ENCODE measurements around the gene GREB1.
A peak's percentile ranks its signal among the peaks of the same experiment; 100 is the strongest.

Gene GREB1

GRCh38 chr2:11539317-11540147, 5.7 kb downstream of the GREB1 start (continued):
- TF ChIP-seq SETDB1 (IDR thresholded peaks at IDR 0.05; ENCODE audit: insufficient read length, low read length) (no peak), PRDM2 (tag by site-specific recombination; IDR thresholded peaks at IDR 0.05; ENCODE audit: borderline replicate concordance) (no peak), ZNF791 (tag by site-specific recombination; IDR thresholded peaks at IDR 0.05) (no peak), PRDM4 (tag by site-specific recombination; IDR thresholded peaks at IDR 0.05) (no peak), ZNF433 (tag by site-specific recombination; IDR thresholded peaks at IDR 0.05; ENCODE audit: low read depth) (no peak), ZNF658 (tag by site-specific recombination; IDR thresholded peaks at IDR 0.05) (no peak), SALL2 (tag by site-specific recombination; IDR thresholded peaks at IDR 0.05; ENCODE audit: borderline replicate concordance) (no peak), ZNF202 (tag by site-specific recombination; IDR thresholded peaks at IDR 0.05; ENCODE audit: borderline replicate concordance) (no peak), ZNF449 (tag by site-specific recombination; IDR thresholded peaks at IDR 0.05) (peak; percentile 89), ZNF138 (tag by site-specific recombination; IDR thresholded peaks at IDR 0.05; ENCODE audit: borderline replicate concordance) (no peak), ZIC2 (tag by site-specific recombination; IDR thresholded peaks at IDR 0.05) (peak; percentile 90), ZNF692 (tag by site-specific recombination; IDR thresholded peaks at IDR 0.05) (no peak), ZSCAN16 (tag by site-specific recombination; IDR thresholded peaks at IDR 0.05) (no peak), KLF7 (tag by site-specific recombination; IDR thresholded peaks at IDR 0.05; ENCODE audit: borderline replicate concordance) (no peak)
